ENCODE measurements around the gene METTL13.

- TF ChIP-seq CTCF (optimal IDR thresholded peaks at IDR 0.05 in 1 of 3, IDR thresholded peaks at IDR 0.05 in 1 of 3, conservative IDR thresholded peaks at IDR 0.05 in 1 of 3; ENCODE audit: extremely low read depth in 1 of 3, insufficient read depth in 2 of 3, low read length in 3 of 3) (no peak), EZH2 (IDR thresholded peaks at IDR 0.05; ENCODE audit: low read length) (no peak)
Observed at GRCh38 chr1:171844381-171844780, 62.9 kb downstream of the METTL13 start.
